ENCODE data around the gene SH3BP5.
A peak's percentile ranks its signal among the peaks of the same experiment; 100 is the strongest.

SH3BP5 gene

GRCh38 chr3:15273227-15273626 lies 59.2 kb downstream of the SH3BP5 start:
- TF ChIP-seq CTCF (IDR thresholded peaks at IDR 0.05), result no peak

- TF ChIP-seq CTCF (IDR thresholded peaks at IDR 0.05), result no peak
These were observed 59.8 kb downstream of the SH3BP5 start for GRCh38 chr3:15272426-15273196.

- TF ChIP-seq CTCF (IDR thresholded peaks at IDR 0.05), result no peak
These were observed 60.5 kb downstream of the SH3BP5 start for GRCh38 chr3:15271785-15272381.

DNA sequence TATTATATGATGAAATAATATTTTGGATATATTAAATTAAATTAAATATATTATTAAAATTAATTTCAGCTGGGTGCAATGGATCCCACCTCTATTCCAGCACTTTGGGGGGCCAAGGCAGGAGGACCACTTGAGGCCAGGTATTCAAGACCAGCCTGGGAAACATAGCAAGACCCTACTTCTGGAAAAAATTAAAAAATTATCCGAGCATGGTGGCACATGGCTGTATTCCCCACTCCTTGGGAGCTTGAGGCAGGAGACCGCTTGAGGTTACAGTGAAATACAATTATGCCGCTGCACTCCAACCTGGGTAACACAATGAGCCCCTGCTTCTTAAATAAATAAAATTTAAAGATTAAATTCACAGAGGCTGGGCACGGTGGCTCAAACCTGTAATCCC lies 61.4 kb downstream of the SH3BP5 start:
- no peak for TF ChIP-seq CTCF (IDR thresholded peaks at IDR 0.05)

GRCh38 chr3:15269091-15269989 lies 63.0 kb downstream of the SH3BP5 start:
- TF ChIP-seq CTCF (IDR thresholded peaks at IDR 0.05), result no peak

GRCh38 chr3:15268033-15268631 lies 64.3 kb downstream of the SH3BP5 start:
- TF ChIP-seq CTCF (IDR thresholded peaks at IDR 0.05), result peak; percentile 92

DNA sequence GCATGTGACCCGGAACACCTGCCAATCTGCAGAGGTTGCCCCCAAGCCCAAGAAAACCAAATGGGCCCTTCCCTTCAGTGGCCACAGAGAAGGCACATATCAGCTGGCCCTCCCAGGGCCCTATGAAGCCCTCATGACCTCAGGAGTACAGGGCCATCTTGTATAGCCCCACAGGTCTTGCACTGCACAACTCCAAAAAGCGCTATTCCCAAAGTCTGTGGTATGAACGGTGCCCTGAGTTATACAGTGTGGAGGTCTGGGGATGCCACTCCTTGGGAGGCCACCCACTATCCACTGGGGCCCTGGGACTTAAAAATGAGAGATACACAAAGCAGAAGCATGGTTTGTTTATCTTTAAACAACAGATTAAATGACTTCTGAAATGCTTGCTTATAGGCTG lies 64.9 kb downstream of the SH3BP5 start:
- TF ChIP-seq CTCF (IDR thresholded peaks at IDR 0.05), result no peak

All from LNCAP (cell line).